Measurements from ENCODE around the gene VIM.

The VIM gene

DNA sequence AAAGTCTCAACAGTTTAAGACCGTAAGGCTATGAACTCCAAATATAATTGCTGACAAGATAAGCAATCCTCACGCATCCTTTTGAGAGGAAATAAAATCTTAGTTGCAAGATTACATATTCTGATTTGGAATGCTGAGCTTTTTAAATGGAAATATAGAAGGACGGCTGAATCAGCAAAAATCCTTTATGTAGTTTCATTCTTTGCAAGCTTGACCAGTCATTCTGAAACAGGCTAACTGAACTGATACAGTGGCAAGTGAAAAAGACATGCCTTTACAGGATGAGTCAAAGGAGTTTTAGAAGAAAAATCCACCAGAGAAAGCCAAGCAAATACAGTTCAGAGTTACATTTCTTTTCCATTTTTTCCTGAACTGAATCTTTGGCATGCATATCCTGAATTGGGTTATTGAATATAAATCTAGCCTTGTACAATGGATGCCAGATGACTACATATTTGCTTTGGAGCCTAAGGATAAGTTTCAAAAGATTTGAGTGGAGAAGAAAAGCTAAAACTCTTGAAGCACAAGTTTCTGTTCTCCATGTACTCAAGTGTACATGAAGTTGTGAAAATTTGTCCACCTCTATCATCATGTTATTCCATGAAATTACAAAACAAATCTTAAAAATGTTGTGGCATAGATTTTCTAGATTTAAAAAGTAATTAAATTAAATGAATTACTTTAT is 4.4 kb downstream of the VIM start:
- TF ChIP-seq, protein P1, sequence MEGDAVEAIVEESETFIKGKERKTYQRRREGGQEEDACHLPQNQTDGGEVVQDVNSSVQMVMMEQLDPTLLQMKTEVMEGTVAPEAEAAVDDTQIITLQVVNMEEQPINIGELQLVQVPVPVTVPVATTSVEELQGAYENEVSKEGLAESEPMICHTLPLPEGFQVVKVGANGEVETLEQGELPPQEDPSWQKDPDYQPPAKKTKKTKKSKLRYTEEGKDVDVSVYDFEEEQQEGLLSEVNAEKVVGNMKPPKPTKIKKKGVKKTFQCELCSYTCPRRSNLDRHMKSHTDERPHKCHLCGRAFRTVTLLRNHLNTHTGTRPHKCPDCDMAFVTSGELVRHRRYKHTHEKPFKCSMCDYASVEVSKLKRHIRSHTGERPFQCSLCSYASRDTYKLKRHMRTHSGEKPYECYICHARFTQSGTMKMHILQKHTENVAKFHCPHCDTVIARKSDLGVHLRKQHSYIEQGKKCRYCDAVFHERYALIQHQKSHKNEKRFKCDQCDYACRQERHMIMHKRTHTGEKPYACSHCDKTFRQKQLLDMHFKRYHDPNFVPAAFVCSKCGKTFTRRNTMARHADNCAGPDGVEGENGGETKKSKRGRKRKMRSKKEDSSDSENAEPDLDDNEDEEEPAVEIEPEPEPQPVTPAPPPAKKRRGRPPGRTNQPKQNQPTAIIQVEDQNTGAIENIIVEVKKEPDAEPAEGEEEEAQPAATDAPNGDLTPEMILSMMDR (IDR thresholded peaks at IDR 0.05; ENCODE audit: low read depth, low read length) = no peak
- no peak for DNase-seq (ENCODE audit: extremely low read depth, low read depth)

DNA sequence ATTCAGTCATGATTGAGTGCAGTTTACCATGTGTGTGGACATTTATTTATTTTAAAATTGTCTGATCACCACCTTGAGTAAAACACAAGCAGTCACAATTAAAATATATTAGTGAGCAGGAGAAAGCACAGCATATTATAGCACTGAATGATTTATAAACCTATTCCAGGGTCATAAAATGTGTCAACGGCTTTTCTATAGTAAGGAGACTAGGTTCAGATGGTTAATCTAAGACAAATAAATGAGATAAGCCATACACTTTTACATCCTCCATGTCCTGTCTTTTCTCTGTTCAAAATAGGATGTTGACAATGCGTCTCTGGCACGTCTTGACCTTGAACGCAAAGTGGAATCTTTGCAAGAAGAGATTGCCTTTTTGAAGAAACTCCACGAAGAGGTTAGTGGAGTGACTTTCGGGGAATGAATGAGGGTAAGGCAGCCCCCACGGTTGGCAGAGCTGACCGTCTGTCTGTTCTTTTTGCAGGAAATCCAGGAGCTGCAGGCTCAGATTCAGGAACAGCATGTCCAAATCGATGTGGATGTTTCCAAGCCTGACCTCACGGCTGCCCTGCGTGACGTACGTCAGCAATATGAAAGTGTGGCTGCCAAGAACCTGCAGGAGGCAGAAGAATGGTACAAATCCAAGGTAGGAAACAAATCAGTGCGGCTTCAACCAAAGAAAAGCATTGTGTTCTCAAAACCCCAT is 5.4 kb downstream of the VIM start:
- no peak for DNase-seq (ENCODE audit: extremely low read depth, low read depth)
- TF ChIP-seq, protein P1 (IDR thresholded peaks at IDR 0.05; ENCODE audit: low read depth, low read length) = no peak

DNA sequence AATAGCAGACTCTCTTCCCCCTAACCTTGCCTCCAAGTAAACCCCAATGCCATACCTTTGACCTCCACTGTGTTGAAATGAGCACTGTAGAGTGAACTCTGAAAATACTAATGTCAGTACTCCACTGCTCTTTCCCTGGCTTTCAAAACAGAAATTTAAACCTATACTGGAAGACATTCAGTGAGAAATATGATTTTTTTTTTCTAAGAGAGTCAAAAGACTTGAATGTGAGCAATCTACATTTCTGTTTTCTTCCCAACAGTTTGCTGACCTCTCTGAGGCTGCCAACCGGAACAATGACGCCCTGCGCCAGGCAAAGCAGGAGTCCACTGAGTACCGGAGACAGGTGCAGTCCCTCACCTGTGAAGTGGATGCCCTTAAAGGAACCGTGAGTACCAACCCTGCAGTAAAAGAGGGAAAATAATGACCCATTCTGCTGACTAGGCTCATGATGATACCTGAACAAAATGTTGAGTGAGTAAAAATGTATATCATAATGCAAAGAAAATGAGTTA is 6.4 kb downstream of the VIM start:
- TF ChIP-seq, protein P1 (IDR thresholded peaks at IDR 0.05; ENCODE audit: low read depth, low read length) = no peak
- no peak for DNase-seq (ENCODE audit: extremely low read depth, low read depth)

DNA sequence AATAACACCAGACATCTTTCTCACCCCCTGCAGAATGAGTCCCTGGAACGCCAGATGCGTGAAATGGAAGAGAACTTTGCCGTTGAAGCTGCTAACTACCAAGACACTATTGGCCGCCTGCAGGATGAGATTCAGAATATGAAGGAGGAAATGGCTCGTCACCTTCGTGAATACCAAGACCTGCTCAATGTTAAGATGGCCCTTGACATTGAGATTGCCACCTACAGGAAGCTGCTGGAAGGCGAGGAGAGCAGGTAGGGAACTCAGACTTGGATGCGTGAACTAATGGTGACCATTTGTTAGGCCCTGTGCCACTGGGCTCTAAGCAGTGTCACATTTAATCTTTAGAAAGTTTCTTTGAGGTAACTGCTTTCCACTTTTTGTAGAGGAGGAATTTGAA is 7.1 kb downstream of the VIM start:
- TF ChIP-seq, protein P1 (IDR thresholded peaks at IDR 0.05; ENCODE audit: low read depth, low read length) = peak; percentile 26
- no peak for DNase-seq (ENCODE audit: extremely low read depth, low read depth)

DNA sequence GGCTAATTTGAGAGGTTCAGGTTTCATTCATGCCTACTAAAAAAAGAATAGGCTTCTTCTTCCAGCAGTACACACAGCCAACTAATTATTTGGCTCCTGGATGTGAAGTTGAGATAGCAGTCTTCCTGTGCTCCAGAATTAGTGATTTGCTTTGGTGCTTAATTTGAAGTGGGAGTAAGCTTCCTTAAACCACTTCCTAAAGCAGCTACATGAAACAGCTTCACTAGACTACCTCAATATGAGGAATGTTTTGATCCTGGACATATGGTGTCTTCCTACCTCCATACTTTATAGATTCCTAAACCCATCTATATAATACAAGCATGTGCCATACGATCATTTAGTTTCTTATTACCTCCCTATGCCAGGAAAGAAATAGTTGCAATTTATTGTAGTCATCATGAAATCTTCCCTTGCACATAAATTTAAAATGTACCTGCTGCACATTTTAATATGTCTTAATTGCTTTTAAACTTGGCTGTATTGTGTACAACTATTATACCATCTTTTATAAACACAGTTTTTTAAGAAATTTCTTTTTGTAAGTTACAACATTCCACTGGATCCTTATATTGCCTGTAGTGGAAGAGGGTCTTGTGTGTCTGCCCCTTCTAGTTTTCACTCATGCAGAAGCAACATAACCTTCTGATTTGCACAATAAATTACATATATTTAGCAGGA is 8.6 kb downstream of the VIM start:
- TF ChIP-seq, protein P1 (IDR thresholded peaks at IDR 0.05; ENCODE audit: low read depth, low read length) = no peak
- no peak for DNase-seq (ENCODE audit: extremely low read depth, low read depth)

DNA sequence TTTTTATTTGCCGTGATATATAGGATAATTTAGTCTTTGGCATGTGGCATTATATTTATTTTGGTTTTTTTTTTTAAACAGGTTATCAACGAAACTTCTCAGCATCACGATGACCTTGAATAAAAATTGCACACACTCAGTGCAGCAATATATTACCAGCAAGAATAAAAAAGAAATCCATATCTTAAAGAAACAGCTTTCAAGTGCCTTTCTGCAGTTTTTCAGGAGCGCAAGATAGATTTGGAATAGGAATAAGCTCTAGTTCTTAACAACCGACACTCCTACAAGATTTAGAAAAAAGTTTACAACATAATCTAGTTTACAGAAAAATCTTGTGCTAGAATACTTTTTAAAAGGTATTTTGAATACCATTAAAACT is 9.1 kb downstream of the VIM start:
- TF ChIP-seq, protein P1 (IDR thresholded peaks at IDR 0.05; ENCODE audit: low read depth, low read length) = no peak
- no peak for DNase-seq (ENCODE audit: extremely low read depth, low read depth)
